Fibroblast of the aortic adventitia (primary cell): ENCODE results near the gene ANTXR2. TPM values are rescaled to one million over a fixed set of nuclear protein-coding genes. Genes with fewer than 3 reads are reported as not detected.

Experiments used
- DNase-seq: peaks from one replicate; pipeline ENCODE4 v3.0.0-alpha.2; 2010; ENCODE audit warnings: low read depth
- H3K4me3 ChIP-seq: 2 replicates; pipeline ENCODE4 v1.5.1; 2011; ENCODE audit warnings: low read depth, mild to moderate bottlenecking, control low read depth, low read length, moderate library complexity
- CTCF ChIP-seq: IDR thresholded peaks from 2 replicates; pipeline ENCODE4 v1.5.1; 2011; ENCODE audit warnings: mild to moderate bottlenecking, low read length, control low read depth, inconsistent platforms; ENCODE audit not compliant: insufficient read depth
- total RNA-seq: library from RNA; depleted of rRNA; stranded (reverse); fragments of >200 nt; gene quantifications from 2 replicates; pipeline ENCODE4 v1.2.3, GENCODE V29; 2012; ENCODE audit warnings: low replicate concordance

Gene ANTXR2
- total RNA-seq, 1 donor = 183 TPM

GRCh38 chr4:79935274-79935673 lies 137.8 kb downstream of the ANTXR2 start:
- no peak overlapping the region for H3K4me3 ChIP-seq
- no peak for DNase-seq
- TF ChIP-seq CTCF = no peak

- no peak for DNase-seq
These were observed 138.4 kb downstream of the ANTXR2 start for GRCh38 chr4:79934660-79935059.

GRCh38 chr4:79927931-79928330 lies 145.1 kb downstream of the ANTXR2 start:
- no peak overlapping the region for H3K4me3 ChIP-seq

More at GRCh38 chr4:79934660-79935059, 138.4 kb downstream of the ANTXR2 start:
- TF ChIP-seq CTCF = no peak
- H3K4me3 ChIP-seq = no peak overlapping the region

GRCh38 chr4:79923281-79923680 lies 149.7 kb downstream of the ANTXR2 start:
- DNase-seq = no peak
- no peak overlapping the region for H3K4me3 ChIP-seq
- TF ChIP-seq CTCF = no peak

More at GRCh38 chr4:79927931-79928330, 145.1 kb downstream of the ANTXR2 start:
- TF ChIP-seq CTCF = no peak
- DNase-seq = no peak

- DNase-seq = no peak
- H3K4me3 ChIP-seq = no peak overlapping the region
- TF ChIP-seq CTCF = no peak
These were observed 151.0 kb downstream of the ANTXR2 start for GRCh38 chr4:79922011-79922410.

- no peak overlapping the region for H3K4me3 ChIP-seq
- TF ChIP-seq CTCF = no peak
- DNase-seq = no peak
These were observed 152.7 kb downstream of the ANTXR2 start for GRCh38 chr4:79920163-79920853.

- H3K4me3 ChIP-seq = no peak overlapping the region
- no peak for TF ChIP-seq CTCF
- DNase-seq = no peak
These were observed 154.7 kb downstream of the ANTXR2 start for GRCh38 chr4:79918292-79918691.
